ENCODE measurements around the gene FAM168B.
A peak's percentile ranks its signal among the peaks of the same experiment; 100 is the strongest.

Gene FAM168B

DNA sequence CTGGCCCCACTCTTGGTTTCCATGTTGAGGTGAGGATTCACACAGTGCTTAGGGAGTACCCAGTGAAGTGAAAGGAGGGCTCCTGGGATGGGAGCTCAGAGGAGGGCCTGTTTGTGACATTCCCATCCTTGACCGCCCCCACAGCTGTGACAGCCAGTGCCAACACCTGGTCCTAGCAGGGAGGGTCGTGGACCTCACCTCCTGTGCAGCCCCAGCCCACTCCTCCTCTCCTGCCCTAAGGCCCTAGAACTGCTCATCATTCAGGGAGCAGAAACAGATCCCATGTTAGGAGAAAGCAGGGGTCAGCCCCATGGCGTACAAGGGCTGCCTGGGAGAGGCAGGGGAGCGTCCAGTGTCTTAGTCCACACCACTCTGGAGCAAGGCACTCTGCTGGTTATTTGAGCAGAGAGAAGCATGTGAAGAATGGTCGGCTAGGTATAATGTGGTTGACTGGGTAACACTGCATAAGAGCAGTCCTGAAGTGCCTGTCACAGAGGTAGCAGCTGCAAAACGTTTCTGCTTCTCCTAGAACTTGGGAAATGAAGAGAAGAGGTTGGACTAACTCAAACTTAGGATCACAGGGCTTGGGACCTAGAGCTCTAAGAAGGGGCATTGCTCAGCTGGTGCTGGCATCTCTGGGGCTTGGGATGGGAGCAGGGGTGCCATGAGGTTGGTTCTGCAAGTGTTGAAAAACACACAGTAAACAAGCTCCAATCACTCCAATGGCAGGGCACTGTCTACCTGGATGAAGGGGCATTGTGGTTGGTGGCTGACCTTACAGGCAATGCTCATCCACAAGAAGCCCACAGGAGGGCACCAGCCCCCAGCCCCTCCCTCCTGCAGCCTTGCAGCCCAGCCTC, 55.6 kb downstream of the FAM168B start:
- Mint-ChIP-seq H3K4me3 (no peak overlapping the region), H3K27me3 (ENCODE audit: low read depth, poor library complexity) (peaks cover 54% of the 10 kb centered on the region), H3K27ac (no peak overlapping the region), H3K36me3 (ENCODE audit: low read depth) (no peaks in the 10 kb centered on the region), H3K9me3 (no peaks in the 10 kb centered on the region), H3K4me1 (peaks cover 41% of the 10 kb centered on the region)
- TF ChIP-seq, protein P1, sequence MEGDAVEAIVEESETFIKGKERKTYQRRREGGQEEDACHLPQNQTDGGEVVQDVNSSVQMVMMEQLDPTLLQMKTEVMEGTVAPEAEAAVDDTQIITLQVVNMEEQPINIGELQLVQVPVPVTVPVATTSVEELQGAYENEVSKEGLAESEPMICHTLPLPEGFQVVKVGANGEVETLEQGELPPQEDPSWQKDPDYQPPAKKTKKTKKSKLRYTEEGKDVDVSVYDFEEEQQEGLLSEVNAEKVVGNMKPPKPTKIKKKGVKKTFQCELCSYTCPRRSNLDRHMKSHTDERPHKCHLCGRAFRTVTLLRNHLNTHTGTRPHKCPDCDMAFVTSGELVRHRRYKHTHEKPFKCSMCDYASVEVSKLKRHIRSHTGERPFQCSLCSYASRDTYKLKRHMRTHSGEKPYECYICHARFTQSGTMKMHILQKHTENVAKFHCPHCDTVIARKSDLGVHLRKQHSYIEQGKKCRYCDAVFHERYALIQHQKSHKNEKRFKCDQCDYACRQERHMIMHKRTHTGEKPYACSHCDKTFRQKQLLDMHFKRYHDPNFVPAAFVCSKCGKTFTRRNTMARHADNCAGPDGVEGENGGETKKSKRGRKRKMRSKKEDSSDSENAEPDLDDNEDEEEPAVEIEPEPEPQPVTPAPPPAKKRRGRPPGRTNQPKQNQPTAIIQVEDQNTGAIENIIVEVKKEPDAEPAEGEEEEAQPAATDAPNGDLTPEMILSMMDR (IDR thresholded peaks at IDR 0.05): no peak
- DNase-seq: no peak

DNA sequence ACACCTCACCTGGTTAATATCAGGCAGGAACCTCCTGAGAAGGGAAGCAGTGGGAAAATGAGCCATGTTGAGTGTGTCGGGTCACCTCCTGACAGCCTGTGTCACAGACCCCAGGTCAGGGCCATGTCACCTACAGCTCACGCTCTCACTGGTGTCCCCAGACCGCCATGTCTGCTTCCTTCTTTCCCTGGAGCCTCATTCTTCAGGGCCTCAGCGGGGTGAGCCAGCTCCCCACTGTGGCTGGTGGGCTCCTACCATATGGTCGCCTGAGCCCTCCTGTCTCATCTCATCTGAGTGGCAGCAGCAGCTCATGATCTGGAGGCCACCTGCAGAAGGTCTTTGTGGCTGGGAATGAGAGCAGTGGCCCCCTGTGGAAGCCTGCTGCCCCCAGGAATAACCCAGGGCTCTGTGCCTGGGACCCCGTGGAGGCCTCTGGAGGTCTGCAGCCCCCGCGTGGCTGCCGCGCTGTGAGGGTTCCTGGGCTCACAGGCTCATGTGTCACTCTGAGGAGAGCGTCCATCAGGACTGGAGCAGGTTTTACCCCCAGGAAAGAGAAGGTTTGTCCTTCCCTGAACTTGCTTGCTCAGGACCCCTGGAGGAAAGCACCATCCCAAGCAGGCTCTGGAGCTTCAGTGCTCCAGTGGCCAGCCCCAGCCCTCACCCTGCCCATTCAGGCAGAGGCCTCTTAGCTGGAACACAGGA, 56.4 kb downstream of the FAM168B start:
- Mint-ChIP-seq H3K4me3 (peak overlapping the region; percentile 38), H3K9me3 (no peaks in the 10 kb centered on the region), H3K4me1 (peaks cover 41% of the 10 kb centered on the region), H3K27me3 (ENCODE audit: low read depth, poor library complexity) (peaks cover 52% of the 10 kb centered on the region), H3K27ac (no peak overlapping the region), H3K36me3 (ENCODE audit: low read depth) (no peaks in the 10 kb centered on the region)
- no peak for DNase-seq
- TF ChIP-seq, protein P1 (IDR thresholded peaks at IDR 0.05): no peak

DNA sequence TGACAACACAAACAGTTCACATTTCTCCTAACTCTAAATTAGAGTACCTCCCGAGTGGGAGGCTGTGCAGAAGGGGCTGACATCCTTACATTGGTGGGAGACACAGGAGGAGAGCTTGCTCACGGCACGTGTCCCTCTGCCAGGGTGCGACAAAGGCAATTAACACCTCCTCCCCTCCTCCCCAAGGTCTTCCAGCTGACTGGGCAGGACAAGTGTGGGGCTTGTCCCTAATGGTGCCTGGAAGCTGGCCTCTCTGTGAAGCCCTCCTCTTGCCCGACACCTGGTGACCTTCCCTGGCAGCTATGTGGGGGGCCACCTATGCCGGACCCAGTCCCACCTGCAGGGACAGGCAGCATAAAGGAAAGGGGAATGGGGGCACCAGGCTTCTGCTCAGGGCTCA, 57.0 kb downstream of the FAM168B start:
- no peak for DNase-seq
- Mint-ChIP-seq H3K4me1 (peaks cover 37% of the 10 kb centered on the region), H3K36me3 (ENCODE audit: low read depth) (no peaks in the 10 kb centered on the region), H3K27me3 (ENCODE audit: low read depth, poor library complexity) (peaks cover 52% of the 10 kb centered on the region), H3K9me3 (no peaks in the 10 kb centered on the region), H3K4me3 (peak overlapping the region; percentile 67), H3K27ac (no peak overlapping the region)
- TF ChIP-seq, protein P1 (IDR thresholded peaks at IDR 0.05): no peak

DNA sequence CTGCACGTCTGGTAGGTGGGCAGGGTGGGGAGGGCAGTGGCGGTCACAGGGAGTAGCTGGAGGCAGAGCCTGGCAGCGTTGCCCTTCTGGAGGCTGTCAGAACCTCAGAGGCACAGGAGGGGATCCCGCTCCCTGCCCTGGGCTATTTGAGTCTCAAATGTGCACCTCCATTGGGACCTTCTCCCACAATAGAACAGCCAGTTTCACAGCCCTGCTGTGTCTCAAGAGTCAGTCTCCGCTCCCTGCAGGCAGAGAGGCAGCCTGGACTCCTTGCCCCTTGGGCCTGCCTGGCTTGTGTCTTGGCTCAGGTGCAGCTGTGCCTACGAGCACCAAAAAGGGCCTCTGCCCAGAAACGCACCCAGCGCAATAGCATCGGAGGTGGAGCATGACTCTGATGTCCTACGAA, 57.4 kb downstream of the FAM168B start:
- Mint-ChIP-seq H3K27ac (no peak overlapping the region), H3K36me3 (ENCODE audit: low read depth) (no peaks in the 10 kb centered on the region), H3K9me3 (no peaks in the 10 kb centered on the region), H3K4me3 (peak overlapping the region; percentile 67), H3K4me1 (peaks cover 32% of the 10 kb centered on the region), H3K27me3 (ENCODE audit: low read depth, poor library complexity) (peaks cover 53% of the 10 kb centered on the region)
- no peak for DNase-seq
- TF ChIP-seq, protein P1 (IDR thresholded peaks at IDR 0.05): no peak

DNA sequence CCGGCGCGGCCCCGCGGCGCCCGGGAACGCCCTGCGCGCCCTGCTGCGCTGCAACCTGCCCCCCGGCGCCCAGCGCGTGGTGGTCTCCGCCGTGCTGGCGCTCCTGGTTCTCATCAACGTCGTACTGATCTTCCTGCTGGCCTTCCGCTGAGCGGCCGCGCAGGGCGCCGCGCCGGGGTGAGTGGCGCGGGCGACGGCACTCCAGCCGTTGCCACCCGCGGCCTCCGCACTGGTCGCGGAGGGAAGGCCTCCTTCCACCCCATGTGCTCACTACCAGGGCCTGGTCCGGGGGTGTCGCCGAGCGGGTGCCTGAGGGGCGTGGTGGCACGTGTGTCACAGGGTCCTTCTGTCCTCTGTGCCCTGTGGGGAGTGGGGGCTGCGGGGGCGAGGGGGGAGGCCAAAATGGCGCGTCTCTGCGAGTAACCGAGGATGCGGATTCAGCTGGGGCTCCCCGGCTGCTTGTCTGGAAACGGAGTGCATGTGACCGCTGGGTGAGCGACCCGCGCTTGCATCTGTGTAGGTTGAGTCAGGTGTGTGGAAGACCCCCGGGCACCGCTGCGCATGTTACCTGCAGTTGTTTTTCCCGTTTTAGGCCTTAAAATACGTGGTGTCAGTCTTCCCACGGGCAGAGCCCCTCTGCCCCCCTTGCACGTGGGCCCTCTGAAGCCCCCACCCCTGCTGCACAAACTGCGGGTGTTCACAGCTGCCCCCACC, 58.0 kb downstream of the FAM168B start:
- Mint-ChIP-seq H3K4me1 (peaks cover 35% of the 10 kb centered on the region), H3K4me3 (peak overlapping the region; percentile 67), H3K27me3 (ENCODE audit: low read depth, poor library complexity) (peaks cover 59% of the 10 kb centered on the region), H3K36me3 (ENCODE audit: low read depth) (no peaks in the 10 kb centered on the region), H3K27ac (no peak overlapping the region), H3K9me3 (no peaks in the 10 kb centered on the region)
- TF ChIP-seq, protein P1 (IDR thresholded peaks at IDR 0.05): no peak
- DNase-seq: no peak
